GM21381 (cell line): Measurements from ENCODE around the gene SLC12A1.

Experiments used
- ATAC-seq: cut with Tn5 transposase; IDR thresholded peaks from one replicate; pipeline ENCODE4 v1.9.1; 2021; ENCODE audit warnings: mild to moderate bottlenecking, moderate library complexity; ENCODE audit not compliant: unreplicated experiment

SLC12A1 gene

GRCh38 chr15:48345516-48345915, 139.4 kb downstream of the SLC12A1 start:
- no peak for ATAC-seq

DNA sequence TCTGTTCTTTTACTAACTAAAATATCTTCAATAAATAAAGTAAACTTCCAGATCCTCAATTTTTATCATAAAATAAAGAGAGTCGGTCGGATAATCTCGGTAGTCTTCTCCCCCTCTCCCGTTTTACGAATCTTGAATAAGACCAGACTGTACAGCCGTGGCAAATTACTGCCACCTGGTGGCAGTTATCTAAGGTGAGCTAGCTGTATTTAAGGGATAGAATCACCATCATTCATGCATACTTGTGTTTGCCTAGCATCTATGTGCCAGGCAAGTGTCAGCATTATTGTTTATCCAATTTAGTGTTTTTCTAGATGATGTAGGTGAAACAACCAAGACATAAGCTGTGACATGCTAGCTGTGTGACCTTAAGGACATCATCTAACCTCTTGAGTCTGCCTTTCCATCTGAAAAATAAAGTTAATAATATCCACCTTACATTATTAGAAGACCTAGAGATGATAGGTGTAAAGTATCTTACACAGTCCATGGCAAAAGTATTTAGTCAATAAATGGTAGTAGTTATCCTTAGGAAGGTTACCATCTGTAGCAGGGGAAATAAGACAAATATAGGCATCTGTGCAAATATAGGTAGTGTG, 146.5 kb downstream of the SLC12A1 start:
- ATAC-seq, result peak; percentile 69
